ENCODE results near the gene C17orf75. TPM values are rescaled to one million over a fixed set of nuclear protein-coding genes. Genes with fewer than 3 reads are reported as not detected.

C17orf75 gene, protein sequence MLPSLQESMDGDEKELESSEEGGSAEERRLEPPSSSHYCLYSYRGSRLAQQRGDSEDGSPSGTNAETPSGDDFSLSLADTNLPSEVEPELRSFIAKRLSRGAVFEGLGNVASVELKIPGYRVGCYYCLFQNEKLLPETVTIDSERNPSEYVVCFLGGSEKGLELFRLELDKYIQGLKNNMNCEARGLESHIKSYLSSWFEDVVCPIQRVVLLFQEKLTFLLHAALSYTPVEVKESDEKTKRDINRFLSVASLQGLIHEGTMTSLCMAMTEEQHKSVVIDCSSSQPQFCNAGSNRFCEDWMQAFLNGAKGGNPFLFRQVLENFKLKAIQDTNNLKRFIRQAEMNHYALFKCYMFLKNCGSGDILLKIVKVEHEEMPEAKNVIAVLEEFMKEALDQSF
- 12.6 and 14.1 TPM in 2 replicates for total RNA-seq

DNA sequence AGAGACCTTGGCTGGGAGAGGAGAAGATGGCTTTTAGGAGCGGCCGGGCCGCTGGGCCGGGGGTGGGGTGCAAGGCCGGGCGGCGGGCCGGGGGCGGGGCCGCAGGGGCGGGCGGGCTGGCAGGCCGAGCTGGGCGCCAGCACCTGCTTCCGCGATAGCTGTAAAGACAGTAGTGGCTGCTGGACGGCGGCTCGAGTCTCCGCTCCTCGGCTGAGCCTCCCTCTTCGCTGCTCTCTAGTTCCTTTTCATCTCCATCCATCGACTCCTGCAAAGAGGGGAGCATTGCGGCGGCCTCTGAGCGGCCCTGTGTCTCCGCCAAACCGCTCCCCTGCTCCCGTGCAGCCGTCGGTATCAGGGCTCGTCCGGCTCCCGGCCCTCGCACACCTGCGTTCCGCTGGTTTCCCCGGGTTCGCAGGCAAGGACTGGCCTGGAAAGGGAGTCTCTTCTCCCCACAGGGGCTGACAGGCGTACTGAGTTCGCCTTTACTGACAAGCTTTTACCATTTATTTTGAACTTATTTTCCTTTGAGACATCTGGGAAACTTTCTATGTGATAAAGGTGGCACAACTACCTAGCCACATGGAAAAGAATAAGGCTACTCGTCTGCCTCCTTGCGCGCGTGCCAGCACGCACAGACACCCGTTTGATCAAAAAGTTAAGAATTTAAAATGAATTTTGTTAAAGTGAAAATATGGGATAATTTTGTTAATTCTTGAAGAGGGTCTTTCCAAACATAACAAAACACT lies at the start of gene C17orf75:
Gene C17orf75, minus strand, starts transcription at position 317 of the 746 bp plus-strand sequence. Its CDS starts 34 bp downstream, at position 283.

GRCh38 chr17:32349854-32350665 lies 8.1 kb upstream of the C17orf75 start, which contains the start of gene ZNF207:
ZNF207 (plus strand) TSS chr17:32350157; CDS start chr17:32350286, 129 bp downstream.

Other genes with a start within 250 kb of the C17orf75 start
- gene RHOT1, start 199.7 kb downstream of the C17orf75 start, total RNA-seq, result 22.3 and 23.8 TPM in 2 replicates
- gene RHBDL3, start 76.3 kb downstream of the C17orf75 start, total RNA-seq, result not detected in 2 replicates
- 88.3 and 99.7 TPM in 2 replicates for gene ZNF207, start 8.0 kb upstream of the C17orf75 start, total RNA-seq
- gene PSMD11, start 102.3 kb upstream of the C17orf75 start, total RNA-seq, result 72.6 and 105 TPM in 2 replicates
- gene CDK5R1, start 144.8 kb upstream of the C17orf75 start, total RNA-seq, result 5.6 and 7.4 TPM in 2 replicates